A673 (cell line): ENCODE measurements around the gene TMEM170A. TPM values are rescaled to one million over a fixed set of nuclear protein-coding genes. Genes with fewer than 3 reads are reported as not detected.
"Not testable (repeated sequence)": the region's sequence is repeated elsewhere in the genome, so short reads cannot be mapped to it uniquely, and the experiment has no call there.

Experiments
- BruUV-seq: library from RNA; stranded (reverse); fragments of 400-500 nt; replicated peaks from 2 replicates; lab custom pipeline; 2021; lab: Mats Ljungman, UMichigan
- CTCF ChIA-PET: fragments of 300-600 bp; sonication (Branson Sonifier 250); formaldehyde crosslinking; loops from one replicate; lab custom pipeline; 2022; ENCODE audit warnings: antibody characterized with exemption; lab: Charles Lee
- POLR2A ChIA-PET: fragments of 300-600 bp; sonication (Branson Sonifier 250); formaldehyde crosslinking; loops from one replicate; lab custom pipeline; 2022; ENCODE audit warnings: antibody characterized with exemption; ENCODE audit not compliant: low non-redundant PET; lab: Charles Lee
- DNase-seq: peaks from one replicate; pipeline ENCODE4 v3.0.0-alpha.2; 2015; ENCODE audit warnings: low spot score
- H3K27ac ChIP-seq: fragments of 200-600 bp; sonication (generic); 2 replicates; pipeline ENCODE4 v1.5.1; 2016; ENCODE audit warnings: mixed run types, low read depth, mild to moderate bottlenecking, mixed read lengths, antibody characterized with exemption, low read length; ENCODE audit not compliant: poor library complexity, severe bottlenecking
- H3K27me3 ChIP-seq: fragments of 200-600 bp; sonication (generic); replicated peaks from 2 replicates; pipeline ENCODE4 v1.6.1; 2017; ENCODE audit warnings: mixed run types, low read depth, mild to moderate bottlenecking, mixed read lengths, antibody characterized with exemption, low read length; ENCODE audit not compliant: insufficient read depth, poor library complexity
- H3K36me3 ChIP-seq: fragments of 200-600 bp; sonication (generic); 2 replicates; pipeline ENCODE4 v1.6.1; 2016; ENCODE audit warnings: mixed run types, mild to moderate bottlenecking, mixed read lengths, antibody characterized with exemption, low read length; ENCODE audit not compliant: insufficient read depth, poor library complexity, severe bottlenecking
- H3K4me1 ChIP-seq: fragments of 200-600 bp; sonication (generic); 2 replicates; pipeline ENCODE4 v1.6.1; 2017; ENCODE audit warnings: mixed run types, mild to moderate bottlenecking, mixed read lengths, antibody characterized with exemption, low read length; ENCODE audit not compliant: insufficient read depth, poor library complexity, severe bottlenecking
- H3K4me3 ChIP-seq: fragments of 200-600 bp; sonication (generic); 2 replicates; pipeline ENCODE4 v1.5.1; 2016; ENCODE audit warnings: low read depth, mixed run types, mild to moderate bottlenecking, mixed read lengths, low read length; ENCODE audit not compliant: poor library complexity, severe bottlenecking
- H3K9me3 ChIP-seq: fragments of 200-600 bp; sonication (generic); 2 replicates; pipeline ENCODE4 v1.6.1; 2016; ENCODE audit warnings: mixed run types, low read depth, mild to moderate bottlenecking, mixed read lengths, antibody characterized with exemption, low read length; ENCODE audit not compliant: poor library complexity, severe bottlenecking
- EZH2 ChIP-seq: fragments of 200-600 bp; sonication (generic); IDR thresholded peaks from 2 replicates; pipeline ENCODE4 v1.6.1; 2017; ENCODE audit warnings: borderline replicate concordance, low read depth, mild to moderate bottlenecking, mixed read lengths, antibody characterized with exemption, low read length; ENCODE audit not compliant: poor library complexity, severe bottlenecking
- intact Hi-C: fragments of 100-400 bp; cut with micrococcal nuclease; formaldehyde crosslinking; loops from one replicate; pipeline ENCODE4 v1.10.0; 2022; ENCODE audit not compliant: unreplicated experiment
- total RNA-seq: library from RNA; stranded (reverse); gene quantifications from 2 replicates; pipeline ENCODE4 v1.2.3, GENCODE V29; 2021
- TF ChIP-seq, protein P1 (sequence below): fragments of 300-800, 200-600 bp; sonication (generic); conservative IDR thresholded peaks from 2 replicates; pipeline ENCODE4 v1.5.1; 2017; ENCODE audit warnings: low read depth, mild to moderate bottlenecking, antibody characterized with exemption, low read length, moderate library complexity, mixed read lengths

Gene TMEM170A
- total RNA-seq, 1 experiment from 2014 or later = 25.9 TPM

DNA sequence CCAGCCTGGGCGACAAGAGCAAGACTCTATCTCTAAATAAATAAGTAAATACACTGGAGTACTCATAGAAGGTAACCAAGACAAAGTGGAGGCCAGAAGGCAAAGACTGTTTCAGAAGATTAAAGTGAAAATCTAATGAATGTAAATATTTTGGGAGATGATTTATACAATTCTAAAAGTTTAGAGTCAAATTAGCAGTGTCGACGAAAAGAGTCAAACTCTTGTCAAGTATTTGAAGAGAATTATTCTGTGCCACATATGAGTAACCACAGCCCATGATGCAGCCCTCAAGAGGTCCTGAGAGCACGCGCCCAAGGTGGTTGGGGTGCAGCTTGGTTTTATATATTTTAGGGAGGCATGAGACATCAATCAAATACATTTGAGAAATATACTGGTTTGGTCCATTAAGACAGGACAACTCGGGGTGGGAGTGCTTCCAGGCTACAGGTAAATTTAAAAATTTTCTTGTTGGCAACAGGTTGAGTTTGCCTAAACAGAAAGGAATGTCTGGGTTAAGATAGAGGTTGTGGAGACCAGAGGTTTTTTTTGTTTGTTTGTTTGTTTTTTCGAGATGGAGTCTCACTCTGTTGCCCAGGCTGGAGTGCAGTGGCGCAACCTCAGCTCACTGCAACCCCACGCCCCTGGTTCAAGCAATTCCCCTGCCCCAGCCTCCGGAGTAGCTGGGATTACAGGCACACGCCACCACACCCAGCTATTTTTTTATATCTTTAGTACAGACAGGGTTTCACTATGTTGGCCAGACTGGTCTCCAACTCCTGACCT lies 34.7 kb downstream of the TMEM170A start:
- no peak overlapping the region for H3K27ac ChIP-seq
- ChIA-PET CTCF (no interaction called here), POLR2A (no interaction called here)
- intact Hi-C loops = no loop called here
- no peak for DNase-seq
- TF ChIP-seq, protein P1, sequence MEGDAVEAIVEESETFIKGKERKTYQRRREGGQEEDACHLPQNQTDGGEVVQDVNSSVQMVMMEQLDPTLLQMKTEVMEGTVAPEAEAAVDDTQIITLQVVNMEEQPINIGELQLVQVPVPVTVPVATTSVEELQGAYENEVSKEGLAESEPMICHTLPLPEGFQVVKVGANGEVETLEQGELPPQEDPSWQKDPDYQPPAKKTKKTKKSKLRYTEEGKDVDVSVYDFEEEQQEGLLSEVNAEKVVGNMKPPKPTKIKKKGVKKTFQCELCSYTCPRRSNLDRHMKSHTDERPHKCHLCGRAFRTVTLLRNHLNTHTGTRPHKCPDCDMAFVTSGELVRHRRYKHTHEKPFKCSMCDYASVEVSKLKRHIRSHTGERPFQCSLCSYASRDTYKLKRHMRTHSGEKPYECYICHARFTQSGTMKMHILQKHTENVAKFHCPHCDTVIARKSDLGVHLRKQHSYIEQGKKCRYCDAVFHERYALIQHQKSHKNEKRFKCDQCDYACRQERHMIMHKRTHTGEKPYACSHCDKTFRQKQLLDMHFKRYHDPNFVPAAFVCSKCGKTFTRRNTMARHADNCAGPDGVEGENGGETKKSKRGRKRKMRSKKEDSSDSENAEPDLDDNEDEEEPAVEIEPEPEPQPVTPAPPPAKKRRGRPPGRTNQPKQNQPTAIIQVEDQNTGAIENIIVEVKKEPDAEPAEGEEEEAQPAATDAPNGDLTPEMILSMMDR = no peak
- no peak for TF ChIP-seq EZH2
- no peak overlapping the region for H3K4me3 ChIP-seq
- no peaks in the 10 kb centered on the region for H3K27me3 ChIP-seq
- H3K4me1 ChIP-seq = peaks cover 10% of the 10 kb centered on the region
- H3K36me3 ChIP-seq = peaks cover 8% of the 10 kb centered on the region
- no peaks in the 10 kb centered on the region for H3K9me3 ChIP-seq
- BruUV-seq = no TSS peak

DNA sequence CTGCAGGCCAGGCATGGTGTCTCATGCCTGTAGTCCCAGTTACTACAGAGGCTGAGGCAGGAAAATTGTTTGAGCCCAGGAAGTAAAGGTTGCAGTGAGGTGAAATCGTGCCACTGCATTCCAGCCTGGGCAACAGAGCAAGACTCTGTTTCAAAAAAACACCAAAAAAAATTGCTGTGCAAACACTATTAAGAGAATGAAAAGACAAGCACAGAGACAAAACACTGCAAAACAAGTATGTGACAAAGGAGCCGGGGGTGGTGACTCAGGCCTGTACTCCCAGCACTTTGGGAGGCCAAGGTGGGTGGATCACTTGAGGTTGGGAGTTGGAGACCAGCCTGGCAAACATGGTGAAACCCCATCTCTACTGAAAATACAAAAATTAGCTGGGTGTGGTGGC lies 38.0 kb downstream of the TMEM170A start:
- intact Hi-C loops, POLR2A ChIA-PET, CTCF ChIA-PET, H3K9me3 ChIP-seq, H3K27ac ChIP-seq, H3K36me3 ChIP-seq, H3K4me3 ChIP-seq, BruUV-seq, H3K27me3 ChIP-seq, DNase-seq: not testable (repeated sequence)
- peaks cover 10% of the 10 kb centered on the region for H3K4me1 ChIP-seq

DNA sequence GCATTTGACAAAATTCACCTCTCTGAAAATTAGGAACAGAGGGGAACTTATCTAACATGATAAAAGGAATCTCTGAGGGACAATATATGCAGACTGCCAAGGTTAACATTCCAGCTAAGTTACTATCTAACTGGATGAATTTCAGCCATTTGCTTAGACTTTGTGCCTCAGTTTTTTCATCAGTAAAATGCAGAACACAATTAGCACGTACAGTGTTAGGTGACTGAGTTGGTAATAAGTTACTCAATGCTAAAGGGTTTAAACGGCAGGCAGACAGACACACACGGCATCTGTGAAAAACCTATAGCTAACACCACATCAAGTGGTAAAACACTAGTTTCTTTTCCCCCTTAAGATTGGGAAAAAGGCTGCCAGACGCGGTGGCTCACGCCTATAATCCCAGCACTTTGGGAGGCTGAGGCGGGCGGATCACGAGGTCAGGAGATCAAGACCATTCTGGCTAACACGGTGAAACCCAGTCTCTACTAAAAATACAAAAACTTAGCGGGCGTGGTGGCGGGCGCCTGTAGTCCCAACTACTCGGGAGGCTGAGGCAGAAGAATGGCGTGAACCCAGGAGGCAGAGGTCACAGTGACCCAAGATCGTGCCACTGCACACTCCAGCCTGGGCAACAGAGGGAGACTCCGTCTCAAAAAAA lies 40.3 kb downstream of the TMEM170A start:
- intact Hi-C loops, H3K27ac ChIP-seq, CTCF ChIA-PET, H3K27me3 ChIP-seq, H3K9me3 ChIP-seq, DNase-seq, BruUV-seq, H3K36me3 ChIP-seq, POLR2A ChIA-PET, H3K4me3 ChIP-seq: not testable (repeated sequence)
- peaks cover 31% of the 10 kb centered on the region for H3K4me1 ChIP-seq

DNA sequence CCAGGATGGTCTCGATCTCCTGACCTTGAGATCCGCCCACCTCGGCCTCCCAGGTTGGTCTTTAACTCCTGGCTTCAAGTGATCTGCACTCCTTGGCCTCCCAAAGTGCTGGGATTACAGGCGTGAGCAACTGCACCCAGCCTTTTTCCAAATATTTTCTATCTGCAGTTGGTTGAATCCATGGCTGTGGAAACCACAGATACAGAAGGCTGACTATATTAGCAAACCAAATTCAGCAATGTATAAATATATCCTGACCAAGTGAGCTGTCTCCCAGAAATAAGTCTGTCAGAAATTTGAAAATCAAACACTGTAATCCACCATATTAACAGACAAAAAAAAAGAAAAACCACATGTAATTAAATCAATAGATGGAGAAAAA lies 40.8 kb downstream of the TMEM170A start:
- no peak overlapping the region for H3K4me3 ChIP-seq
- BruUV-seq = no TSS peak
- H3K36me3 ChIP-seq = no peaks in the 10 kb centered on the region
- CTCF ChIA-PET = no interaction called here
- H3K27me3 ChIP-seq = no peaks in the 10 kb centered on the region
- H3K27ac ChIP-seq = no peak overlapping the region
- H3K9me3 ChIP-seq = no peaks in the 10 kb centered on the region
- intact Hi-C loops = no loop called here
- H3K4me1 ChIP-seq = peaks cover 33% of the 10 kb centered on the region
- TF ChIP-seq, protein P1 = no peak
- TF ChIP-seq EZH2 = no peak
- POLR2A ChIA-PET = interaction anchor here (0.6 kb wide), 1 partner anchor 14 kb away, joined by 11 read pairs; no protein-coding TSS in a partner anchor
- DNase-seq = no peak
